IMR-90 (cell line): Measurements from ENCODE around the gene SRPK2. TPM values are rescaled to one million over a fixed set of nuclear protein-coding genes. Genes with fewer than 3 reads are reported as not detected.

ENCODE experiments used
- ATAC-seq: fragments of 200-7000 bp; cut with Tn5 transposase; 2 replicates; pipeline ENCODE4 v1.9.1; 2020; ENCODE audit warnings: low read depth, mild to moderate bottlenecking, moderate library complexity
- BruUV-seq: library from RNA; stranded (reverse); fragments of 400-500 nt; replicated peaks from 2 replicates; lab custom pipeline; 2021; lab: Mats Ljungman, UMichigan
- CTCF ChIA-PET: fragments of 300-600 bp; formaldehyde crosslinking; extraction: SDS; loops from one replicate; lab custom pipeline; 2021; ENCODE audit warnings: antibody characterized with exemption; lab: Yijun Ruan, JAX
- POLR2A ChIA-PET: fragments of 300-600 bp; sonication (Branson Sonifier 250); formaldehyde crosslinking; loops from one replicate; lab custom pipeline; 2022; ENCODE audit warnings: antibody characterized with exemption; ENCODE audit not compliant: unreplicated experiment; lab: Charles Lee
- DNase-seq: peaks from one replicate; pipeline ENCODE4 v3.0.0; 2013
- H2AFZ ChIP-seq: replicated peaks from 2 replicates; pipeline ENCODE3; 2013; ENCODE audit warnings: low read length, mild to moderate bottlenecking; ENCODE audit not compliant: poor library complexity
- H2AK5ac ChIP-seq: 2 replicates; pipeline ENCODE4 v1.6.1; 2013; ENCODE audit warnings: low read depth, low read length, inconsistent platforms
- H2AK9ac ChIP-seq: replicated peaks from 2 replicates; pipeline ENCODE3; 2013; ENCODE audit warnings: mild to moderate bottlenecking, low read depth, low read length, moderate library complexity; ENCODE audit not compliant: poor library complexity
- H2BK120ac ChIP-seq: 2 replicates; pipeline ENCODE4 v1.6.1; 2013; ENCODE audit warnings: low read depth, low read length, inconsistent platforms
- H2BK15ac ChIP-seq: 3 replicates; pipeline ENCODE4 v1.6.1; 2013; ENCODE audit warnings: low read depth, low read length, inconsistent platforms
- H2BK20ac ChIP-seq: 2 replicates; pipeline ENCODE4 v1.6.1; 2013; ENCODE audit warnings: low read depth, mild to moderate bottlenecking, inconsistent platforms, low read length, moderate library complexity
- H2BK5ac ChIP-seq: 2 replicates; pipeline ENCODE4 v1.6.1; 2013; ENCODE audit warnings: mild to moderate bottlenecking, low read depth, low read length, inconsistent platforms; ENCODE audit not compliant: poor library complexity, severe bottlenecking
- H3K14ac ChIP-seq: replicated peaks from 2 replicates; pipeline ENCODE4 v1.6.1; 2013; ENCODE audit warnings: low read depth, low read length, inconsistent platforms
- H3K18ac ChIP-seq: 2 replicates; pipeline ENCODE4 v1.6.1; 2013; ENCODE audit warnings: low read depth, low read length, control low read depth
- H3K23ac ChIP-seq: 2 replicates; pipeline ENCODE4 v1.6.1; 2013; ENCODE audit warnings: low read depth, low read length, inconsistent platforms
- H3K27ac ChIP-seq: 2 replicates; pipeline ENCODE4 v1.5.1; 2013; ENCODE audit warnings: mild to moderate bottlenecking, control low read depth, low read length; ENCODE audit not compliant: insufficient read depth
- H3K27me3 ChIP-seq: 2 replicates; pipeline ENCODE4 v1.6.1; 2013; ENCODE audit warnings: low read length; ENCODE audit not compliant: control insufficient read depth, insufficient read depth
- H3K36me3 ChIP-seq: 2 replicates; pipeline ENCODE4 v1.6.1; 2013; ENCODE audit warnings: low read length, mixed read lengths; ENCODE audit not compliant: control insufficient read depth, insufficient read depth
- H3K4ac ChIP-seq: 2 replicates; pipeline ENCODE4 v1.6.1; 2013; ENCODE audit warnings: low read depth, low read length, inconsistent platforms
- H3K4me1 ChIP-seq: 2 replicates; pipeline ENCODE4 v1.6.1; 2013; ENCODE audit warnings: low read length, mixed read lengths; ENCODE audit not compliant: control insufficient read depth, insufficient read depth
- H3K4me2 ChIP-seq: 2 replicates; pipeline ENCODE4 v1.6.1; 2013; ENCODE audit warnings: low read depth, mild to moderate bottlenecking, control low read depth, low read length, moderate library complexity
- H3K4me3 ChIP-seq: 2 replicates; pipeline ENCODE4 v1.5.1; 2013; ENCODE audit warnings: low read depth, mild to moderate bottlenecking, control low read depth, low read length, moderate library complexity; ENCODE audit not compliant: insufficient read depth
- H3K56ac ChIP-seq: 2 replicates; pipeline ENCODE4 v1.6.1; 2013; ENCODE audit warnings: low read length, inconsistent platforms; ENCODE audit not compliant: insufficient read depth; ENCODE audit errors: extremely low read depth
- H3K79me1 ChIP-seq, 2 experiments: 2 replicates each; pipeline ENCODE4 v1.6.1; 2013; ENCODE audit warnings: low read length in 2 of 2, inconsistent platforms in 1 of 2, low read depth in 1 of 2
- H3K9ac ChIP-seq: 2 replicates; pipeline ENCODE4 v1.6.1; 2013; ENCODE audit warnings: low read depth, low read length, control low read depth
- H3K9me1 ChIP-seq: 2 replicates; pipeline ENCODE4 v1.6.1; 2013; ENCODE audit warnings: low read length, inconsistent platforms; ENCODE audit not compliant: insufficient read depth
- H3K9me3 ChIP-seq: 2 replicates; pipeline ENCODE4 v1.6.1; 2013; ENCODE audit warnings: low read length; ENCODE audit not compliant: control insufficient read depth, insufficient read depth
- H4K20me1 ChIP-seq: 2 replicates; pipeline ENCODE4 v1.6.1; 2013; ENCODE audit warnings: low read length, inconsistent platforms; ENCODE audit not compliant: insufficient read depth
- H4K5ac ChIP-seq: 2 replicates; pipeline ENCODE4 v1.6.1; 2013; ENCODE audit warnings: mild to moderate bottlenecking, low read depth, low read length, control low read depth
- H4K8ac ChIP-seq, 2 experiments: 2 replicates each; pipeline ENCODE4 v1.6.1; 2013; ENCODE audit warnings: low read depth in 2 of 2, low read length in 2 of 2, control low read depth in 1 of 2, inconsistent platforms in 1 of 2
- H4K91ac ChIP-seq: 2 replicates; pipeline ENCODE4 v1.6.1; 2013; ENCODE audit warnings: low read depth, low read length, inconsistent platforms; ENCODE audit not compliant: insufficient read depth
- BHLHE40 ChIP-seq: fragments of 150-350 bp; IDR thresholded peaks from 2 replicates; pipeline ENCODE4 v1.6.1; 2016; ENCODE audit warnings: mild to moderate bottlenecking, low read depth, low read length
- CEBPB ChIP-seq: IDR thresholded peaks from 2 replicates; pipeline ENCODE4 v1.6.1; 2012; ENCODE audit warnings: low read depth, low read length, improper control_type of control experiment
- CHD1 ChIP-seq: IDR thresholded peaks from 2 replicates; pipeline ENCODE4 v1.6.1; 2012; ENCODE audit warnings: low read depth, low read length, improper control_type of control experiment
- ELK1 ChIP-seq: fragments of 150-350 bp; IDR thresholded peaks from 2 replicates; pipeline ENCODE4 v1.6.1; 2016; ENCODE audit warnings: low read depth, mild to moderate bottlenecking, low read length, moderate library complexity, borderline replicate concordance
- FOS ChIP-seq: fragments of 150-350 bp; IDR thresholded peaks from 2 replicates; pipeline ENCODE4 v1.6.1; 2016; ENCODE audit warnings: low read depth, low read length
- MAFK ChIP-seq: IDR thresholded peaks from 2 replicates; pipeline ENCODE4 v1.6.1; 2012; ENCODE audit warnings: low read depth, low read length, improper control_type of control experiment
- MAZ ChIP-seq: IDR thresholded peaks from 2 replicates; pipeline ENCODE4 v1.6.1; 2012; ENCODE audit warnings: low read depth, mild to moderate bottlenecking, low read length, improper control_type of control experiment, moderate library complexity, borderline replicate concordance
- MXI1 ChIP-seq: IDR thresholded peaks from 2 replicates; pipeline ENCODE4 v1.6.1; 2012; ENCODE audit warnings: low read depth, mild to moderate bottlenecking, low read length, moderate library complexity, borderline replicate concordance
- NFE2L2 ChIP-seq: fragments of 150-350 bp; IDR thresholded peaks from 2 replicates; pipeline ENCODE4 v1.6.1; 2016; ENCODE audit warnings: low read depth, mild to moderate bottlenecking, low read length
- POLR2A ChIP-seq: IDR thresholded peaks from 2 replicates; pipeline ENCODE4 v1.6.1; 2012; ENCODE audit warnings: mild to moderate bottlenecking, low read depth, low read length
- RAD21 ChIP-seq: IDR thresholded peaks from 2 replicates; pipeline ENCODE4 v1.6.1; 2012; ENCODE audit warnings: low read length, improper control_type of control experiment
- RCOR1 ChIP-seq: IDR thresholded peaks from 2 replicates; pipeline ENCODE4 v1.6.1; 2012; ENCODE audit warnings: mild to moderate bottlenecking, low read length, improper control_type of control experiment; ENCODE audit not compliant: insufficient replicate concordance
- RFX5 ChIP-seq: IDR thresholded peaks from 2 replicates; pipeline ENCODE4 v1.8.0; 2012; ENCODE audit warnings: low read depth, mild to moderate bottlenecking, low read length, moderate library complexity
- SMC3 ChIP-seq: fragments of 150-350 bp; IDR thresholded peaks from 2 replicates; pipeline ENCODE4 v1.6.1; 2016; ENCODE audit warnings: low read depth, mild to moderate bottlenecking, antibody characterized with exemption, low read length, moderate library complexity
- WGBS, 2 experiments: methylation state at CpG; one replicate each; pipeline versions ENCODE4 v1.1.5 to v1.1.7; 2013; ENCODE audit warnings: missing lambda C conversion rate in 2 of 2; ENCODE audit not compliant: insufficient read length in 1 of 2; ENCODE audit errors: extremely low coverage in 2 of 2; 5-methylcytosine and 5-hydroxymethylcytosine counted together
- dilution Hi-C: fragments of 300-500 bp; cut with HindIII; formaldehyde crosslinking; loops from one replicate; pipeline ENCODE4 v1.14.3; 2018; ENCODE audit warnings: low sequenced_read_pairs; ENCODE audit not compliant: unreplicated experiment
- in situ Hi-C: fragments of 300-500 bp; cut with MboI; formaldehyde crosslinking; loops from 3 replicates; pipeline ENCODE4 v1.14.3; 2019; ENCODE audit warnings: low sequenced_read_pairs, inconsistent platforms, mixed read lengths
- intact Hi-C: fragments of 100-400 bp; cut with micrococcal nuclease; formaldehyde crosslinking; loops from 2 replicates; pipeline ENCODE4 v1.10.0; 2022
- polyA plus RNA-seq, 3 experiments: library from polyadenylated mRNA; depleted of rRNA; stranded (reverse); fragments of >200 nt; gene quantifications; 2 replicates each; pipeline ENCODE4 v1.2.3, GENCODE V29; 2012; ENCODE audit warnings: low replicate concordance in 1 of 3
- total RNA-seq: library from RNA; depleted of rRNA; stranded (reverse); fragments of >200 nt; gene quantifications from 2 replicates; pipeline ENCODE4 v1.2.3, GENCODE V29; 2012
- TF ChIP-seq, protein P1 (sequence below): fragments of 150-350 bp; IDR thresholded peaks from 2 replicates; pipeline ENCODE4 v1.6.1; 2017; ENCODE audit warnings: mild to moderate bottlenecking, antibody characterized with exemption, low read length, low read depth

SRPK2 gene
- total and polyA plus RNA-seq, 2 of the 4 experiments (the other 2 are of a cell fraction), result 13.2 to 33.0 TPM

- Histone ChIP-seq H4K8ac (no peak overlapping the region), H2BK15ac (no peak overlapping the region), H3K9me1 (peaks cover 10% of the 10 kb centered on the region; the same call in 1 of the 2 replicates), H3K23ac (no peak overlapping the region), H4K91ac (no peak overlapping the region), H3K27ac (no peak overlapping the region), H4K20me1 (peaks cover 22% of the 10 kb centered on the region; the same call in 1 of the 2 replicates), H2BK120ac (no peak overlapping the region), H3K4ac (no peak overlapping the region), H3K4me1 (peaks cover 9% of the 10 kb centered on the region), H3K9ac (no peak overlapping the region), H3K79me1 (peaks cover 20 to 36% of the 10 kb centered on the region in 2 experiments), H3K18ac (no peak overlapping the region), H3K9me3 (no peaks in the 10 kb centered on the region), H2AK9ac (no peak overlapping the region), H2BK20ac (no peak overlapping the region), H3K14ac (no peak overlapping the region), H2AK5ac (no peak overlapping the region), H4K5ac (no peak overlapping the region), H3K36me3 (no peaks in the 10 kb centered on the region), H2AFZ (no peak overlapping the region), H3K56ac (no peak overlapping the region), H3K27me3 (no peaks in the 10 kb centered on the region), H2BK5ac (no peak overlapping the region), H3K4me3 (no peak overlapping the region), H3K4me2 (no peak overlapping the region)
- dilution Hi-C loops, result no loop called here
- CTCF ChIA-PET, result interaction anchor here (0.5 kb wide), 1 partner anchor 193 kb away, joined by 3 read pairs; no protein-coding TSS in a partner anchor
- in situ Hi-C loops, result no loop called here
- ATAC-seq, result no peak
- WGBS, 2 experiments, result 91% methylated on average over 1 of the region's 4 CpGs; no CpG with 5 or more reads in 1 of the 2 experiments
- peak; percentile 16 for DNase-seq
- intact Hi-C loops, result no loop called here
- POLR2A ChIA-PET, result no interaction called here
- no TSS peak for BruUV-seq
- TF ChIP-seq SMC3 (no peak), MAFK (no peak), BHLHE40 (no peak), MXI1 (no peak), RAD21 (no peak), CHD1 (no peak), RCOR1 (no peak), ELK1 (no peak), RFX5 (no peak), NFE2L2 (no peak), FOS (no peak), CEBPB (no peak), MAZ (no peak), POLR2A (no peak)
- TF ChIP-seq, protein P1, sequence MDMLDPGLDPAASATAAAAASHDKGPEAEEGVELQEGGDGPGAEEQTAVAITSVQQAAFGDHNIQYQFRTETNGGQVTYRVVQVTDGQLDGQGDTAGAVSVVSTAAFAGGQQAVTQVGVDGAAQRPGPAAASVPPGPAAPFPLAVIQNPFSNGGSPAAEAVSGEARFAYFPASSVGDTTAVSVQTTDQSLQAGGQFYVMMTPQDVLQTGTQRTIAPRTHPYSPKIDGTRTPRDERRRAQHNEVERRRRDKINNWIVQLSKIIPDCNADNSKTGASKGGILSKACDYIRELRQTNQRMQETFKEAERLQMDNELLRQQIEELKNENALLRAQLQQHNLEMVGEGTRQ, result no peak
Observed at GRCh38 chr7:105187302-105188169, 201.2 kb downstream of the SRPK2 start.
